Measurements from ENCODE around the gene HHAT.

The HHAT gene

GRCh38 chr1:210692796-210693195 lies 364.1 kb downstream of the HHAT start:
- TF ChIP-seq CTCF (IDR thresholded peaks at IDR 0.05) = no peak
- no peaks in the 10 kb centered on the region for H3K36me3 Mint-ChIP-seq (ENCODE audit: low read depth)
- H3K27me3 Mint-ChIP-seq (ENCODE audit: low read depth, poor library complexity) = peaks cover 3% of the 10 kb centered on the region
- no peak overlapping the region for H3K4me3 Mint-ChIP-seq
- H3K9me3 Mint-ChIP-seq = no peaks in the 10 kb centered on the region
- peaks cover 14% of the 10 kb centered on the region for H3K4me1 Mint-ChIP-seq
- H3K27ac Mint-ChIP-seq = no peak overlapping the region
- DNase-seq = no peak

DNA sequence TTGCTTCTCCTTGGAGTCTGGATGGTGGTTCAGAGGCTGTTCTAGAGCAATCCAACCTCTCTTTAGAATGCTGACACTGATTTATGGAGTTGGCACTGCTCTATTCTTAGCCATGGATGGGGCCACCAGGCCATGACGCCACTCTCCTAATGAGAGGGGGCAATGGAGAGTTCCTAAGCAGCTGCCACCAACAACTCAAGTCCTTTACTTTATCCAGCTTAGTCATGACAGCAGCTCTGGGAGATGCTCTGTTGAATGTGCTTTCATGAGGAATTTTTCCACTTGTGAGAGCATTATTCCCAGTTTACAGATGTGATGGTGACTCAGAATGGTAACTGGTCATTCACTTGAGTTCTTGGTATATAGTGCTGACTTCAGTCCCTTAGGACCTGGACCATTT lies 366.3 kb downstream of the HHAT start:
- no peaks in the 10 kb centered on the region for H3K9me3 Mint-ChIP-seq
- H3K36me3 Mint-ChIP-seq (ENCODE audit: low read depth) = no peaks in the 10 kb centered on the region
- H3K4me3 Mint-ChIP-seq = no peak overlapping the region
- DNase-seq = no peak
- no peak overlapping the region for H3K27ac Mint-ChIP-seq
- peaks cover 8% of the 10 kb centered on the region for H3K27me3 Mint-ChIP-seq (ENCODE audit: low read depth, poor library complexity)
- TF ChIP-seq CTCF (IDR thresholded peaks at IDR 0.05) = no peak
- peaks cover 14% of the 10 kb centered on the region for H3K4me1 Mint-ChIP-seq

GRCh38 chr1:210696709-210697108 lies 368.0 kb downstream of the HHAT start:
- H3K4me3 Mint-ChIP-seq = no peak overlapping the region
- no peak overlapping the region for H3K27ac Mint-ChIP-seq
- H3K4me1 Mint-ChIP-seq = peaks cover 9% of the 10 kb centered on the region
- TF ChIP-seq CTCF (IDR thresholded peaks at IDR 0.05) = no peak
- peaks cover 8% of the 10 kb centered on the region for H3K27me3 Mint-ChIP-seq (ENCODE audit: low read depth, poor library complexity)
- no peak for DNase-seq
- peaks cover 5% of the 10 kb centered on the region for H3K36me3 Mint-ChIP-seq (ENCODE audit: low read depth)
- peaks cover 4% of the 10 kb centered on the region for H3K9me3 Mint-ChIP-seq

DNA sequence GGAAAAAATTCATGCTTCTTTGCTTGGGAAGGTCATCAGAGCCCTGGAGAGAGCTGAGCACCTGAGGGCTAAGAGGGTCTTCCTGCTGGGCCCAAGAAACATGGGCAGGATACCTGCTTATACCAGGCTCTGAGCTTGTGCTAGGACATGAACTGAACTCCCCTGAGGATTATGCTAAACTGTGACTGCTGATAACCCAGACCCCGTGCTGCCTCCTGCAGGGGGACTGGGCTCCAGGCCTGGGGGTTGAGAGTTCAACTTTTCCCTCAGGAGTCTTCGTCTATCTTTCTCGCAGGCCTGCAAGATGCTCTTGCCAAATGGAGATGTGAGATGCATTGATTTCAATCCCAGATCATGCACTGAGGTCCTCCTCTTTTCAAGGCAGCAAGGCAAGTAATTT lies 368.5 kb downstream of the HHAT start:
- peaks cover 9% of the 10 kb centered on the region for H3K4me1 Mint-ChIP-seq
- H3K27ac Mint-ChIP-seq = no peak overlapping the region
- TF ChIP-seq CTCF (IDR thresholded peaks at IDR 0.05) = no peak
- no peak overlapping the region for H3K4me3 Mint-ChIP-seq
- peaks cover 10% of the 10 kb centered on the region for H3K36me3 Mint-ChIP-seq (ENCODE audit: low read depth)
- H3K27me3 Mint-ChIP-seq (ENCODE audit: low read depth, poor library complexity) = peaks cover 8% of the 10 kb centered on the region
- DNase-seq = no peak
- H3K9me3 Mint-ChIP-seq = peaks cover 9% of the 10 kb centered on the region

DNA sequence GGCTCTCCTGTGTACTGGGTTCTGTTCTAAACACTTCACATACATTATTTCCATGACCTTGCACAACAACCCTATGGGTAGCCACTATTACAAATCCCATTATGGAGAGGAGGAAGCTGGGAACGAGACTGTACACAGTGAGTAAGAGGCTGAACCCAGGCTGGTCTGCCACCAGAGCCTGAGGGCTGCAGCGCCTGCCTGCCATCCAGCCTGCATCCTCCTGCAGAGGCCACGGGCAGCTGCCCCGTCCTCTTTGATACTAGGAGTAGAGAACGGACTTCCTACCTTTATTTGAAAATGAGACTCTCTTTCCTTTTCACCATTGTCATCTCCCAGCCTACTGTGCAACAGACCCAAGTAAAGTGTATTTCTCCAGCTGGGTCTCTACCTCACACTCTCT lies 370.0 kb downstream of the HHAT start:
- H3K27ac Mint-ChIP-seq = no peak overlapping the region
- TF ChIP-seq CTCF (IDR thresholded peaks at IDR 0.05) = no peak
- peaks cover 9% of the 10 kb centered on the region for H3K4me1 Mint-ChIP-seq
- H3K36me3 Mint-ChIP-seq (ENCODE audit: low read depth) = peaks cover 13% of the 10 kb centered on the region
- peaks cover 8% of the 10 kb centered on the region for H3K27me3 Mint-ChIP-seq (ENCODE audit: low read depth, poor library complexity)
- H3K9me3 Mint-ChIP-seq = peaks cover 15% of the 10 kb centered on the region
- no peak for DNase-seq
- no peak overlapping the region for H3K4me3 Mint-ChIP-seq

DNA sequence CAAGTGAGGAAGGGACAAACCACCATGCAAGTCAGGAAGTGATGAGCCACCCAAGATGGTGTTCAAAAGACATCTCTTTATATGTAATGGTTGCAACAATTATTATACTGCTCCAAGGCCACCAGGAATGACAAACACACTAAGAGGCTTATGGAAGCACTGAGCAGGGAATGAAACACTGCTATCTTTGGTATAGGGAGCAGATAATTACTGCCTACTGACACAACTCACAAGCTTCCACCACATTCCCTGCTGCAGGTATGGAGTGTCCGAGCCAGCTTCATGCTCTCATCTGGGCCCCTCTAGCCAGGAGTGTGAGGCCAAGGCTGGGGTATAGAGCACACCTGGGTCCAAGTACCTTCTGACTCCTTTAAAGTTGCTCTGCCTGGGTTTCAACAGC lies 371.4 kb downstream of the HHAT start:
- Mint-ChIP-seq H3K4me1 (peaks cover 14% of the 10 kb centered on the region), H3K4me3 (no peak overlapping the region), H3K9me3 (peaks cover 15% of the 10 kb centered on the region), H3K36me3 (ENCODE audit: low read depth) (peaks cover 13% of the 10 kb centered on the region), H3K27ac (no peak overlapping the region), H3K27me3 (ENCODE audit: low read depth, poor library complexity) (peaks cover 8% of the 10 kb centered on the region)
- no peak for DNase-seq
- TF ChIP-seq CTCF (IDR thresholded peaks at IDR 0.05) = no peak
